ENCODE data around the gene ADAMTS2.

The ADAMTS2 gene

DNA sequence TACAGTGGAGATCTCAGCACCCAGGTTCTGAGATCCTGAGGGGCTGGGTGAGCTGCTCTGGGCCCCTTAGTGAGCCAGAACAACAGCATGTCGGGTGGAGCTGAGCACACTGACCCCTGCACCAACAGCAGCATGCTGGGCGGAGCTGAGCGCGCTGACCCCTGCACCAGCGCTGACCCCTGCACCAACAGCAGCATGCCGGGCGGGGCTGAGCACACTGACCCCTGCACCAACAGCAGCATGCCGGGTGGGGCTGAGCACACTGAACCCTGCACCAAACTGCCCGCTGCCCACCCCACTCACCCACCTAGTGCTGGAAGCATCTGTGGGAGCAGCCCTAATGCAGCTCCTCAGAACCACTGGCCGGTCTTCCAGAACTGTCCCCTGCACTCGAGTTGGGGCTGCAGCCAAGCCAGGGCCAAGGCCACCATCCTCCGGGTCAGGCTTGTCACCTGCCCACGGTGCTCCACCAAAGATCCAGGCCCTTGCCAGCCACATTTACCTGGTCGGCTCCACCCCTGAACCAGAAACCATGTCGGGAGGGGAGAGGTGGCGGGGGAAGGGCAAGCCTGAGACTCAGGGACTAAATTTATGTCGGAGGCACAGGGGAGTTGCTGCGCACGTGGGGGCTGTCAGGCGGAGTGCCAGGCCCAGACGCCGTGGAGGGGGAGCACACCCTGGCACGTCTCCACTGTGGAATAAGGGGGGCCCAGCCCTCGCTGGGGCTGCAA, 80.3 kb downstream of the ADAMTS2 start:
- no peak for DNase-seq

DNA sequence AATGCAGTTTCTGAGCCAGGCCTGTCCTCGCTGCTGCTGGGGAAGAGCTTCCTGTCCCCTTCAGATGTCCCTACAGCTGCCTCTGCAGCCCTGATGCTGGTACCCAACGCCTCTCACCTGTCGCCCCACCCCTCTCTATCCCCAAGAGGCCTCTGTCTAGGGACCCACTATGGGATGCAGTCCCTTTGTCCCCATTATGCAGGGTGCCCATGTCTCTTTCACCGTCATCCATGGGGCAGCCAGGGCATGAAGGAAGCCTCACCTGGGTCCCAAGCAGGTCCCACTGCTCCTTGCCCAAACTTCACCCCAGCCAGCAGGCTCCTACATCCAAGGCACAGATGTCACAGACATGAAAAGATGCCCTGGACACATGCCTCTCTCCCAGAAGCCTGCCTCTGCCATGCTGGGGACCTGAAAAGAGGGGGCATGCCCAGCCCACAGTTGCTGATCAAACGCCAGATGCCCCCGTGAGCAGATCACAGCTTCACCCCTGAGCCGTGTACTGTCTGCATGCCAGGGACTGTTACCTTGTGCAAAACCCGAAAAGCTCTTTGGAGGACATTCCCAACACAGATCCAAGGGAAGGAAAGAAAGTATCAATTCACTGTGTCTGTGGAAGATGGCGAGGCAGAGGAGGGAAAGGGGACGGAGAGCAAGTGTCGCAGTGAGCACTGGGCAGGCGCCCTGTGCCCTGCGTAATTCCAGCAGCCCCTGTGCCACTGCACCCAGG, 81.0 kb downstream of the ADAMTS2 start:
- no peak for DNase-seq

- no peak for DNase-seq
Observed at GRCh38 chr5:179263391-179264052, 81.7 kb downstream of the ADAMTS2 start.

DNA sequence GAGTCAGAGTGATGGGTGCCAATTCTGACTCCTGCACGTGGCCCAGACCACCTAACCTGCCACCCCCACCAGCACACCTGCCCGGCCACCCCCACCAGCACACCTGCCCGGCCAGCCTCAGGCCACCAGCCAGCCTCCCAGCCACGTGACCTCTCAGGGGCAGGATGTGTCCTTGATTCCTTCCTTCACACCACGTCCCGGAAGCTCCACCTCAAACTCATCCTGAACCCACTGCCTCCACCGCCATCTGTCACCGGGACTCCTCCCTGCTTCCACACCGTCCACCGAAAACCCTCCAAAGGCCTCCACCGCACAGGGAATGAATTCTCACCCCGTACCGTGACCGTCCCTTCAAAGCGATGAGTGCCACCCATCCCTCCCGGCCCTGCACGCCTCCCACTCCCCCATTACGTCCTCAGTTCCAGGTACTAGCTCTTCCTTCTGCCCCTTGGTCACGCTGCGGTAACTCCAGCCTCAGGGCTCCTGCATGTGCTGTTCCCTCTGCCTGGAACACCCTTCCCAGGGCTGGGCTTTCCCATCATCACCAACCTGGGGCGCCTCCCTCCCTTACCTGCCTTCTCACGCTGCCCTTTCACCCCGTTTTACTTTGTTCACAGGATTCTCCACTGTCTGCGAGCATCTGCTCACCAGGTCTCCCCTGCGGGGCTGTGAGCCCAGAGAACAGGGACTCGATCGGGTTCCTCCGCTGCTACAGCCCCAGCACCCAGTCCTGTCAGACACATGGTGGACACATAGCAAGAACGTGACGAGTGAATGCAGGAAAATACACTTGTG, 82.9 kb downstream of the ADAMTS2 start:
- DNase-seq, result no peak

DNA sequence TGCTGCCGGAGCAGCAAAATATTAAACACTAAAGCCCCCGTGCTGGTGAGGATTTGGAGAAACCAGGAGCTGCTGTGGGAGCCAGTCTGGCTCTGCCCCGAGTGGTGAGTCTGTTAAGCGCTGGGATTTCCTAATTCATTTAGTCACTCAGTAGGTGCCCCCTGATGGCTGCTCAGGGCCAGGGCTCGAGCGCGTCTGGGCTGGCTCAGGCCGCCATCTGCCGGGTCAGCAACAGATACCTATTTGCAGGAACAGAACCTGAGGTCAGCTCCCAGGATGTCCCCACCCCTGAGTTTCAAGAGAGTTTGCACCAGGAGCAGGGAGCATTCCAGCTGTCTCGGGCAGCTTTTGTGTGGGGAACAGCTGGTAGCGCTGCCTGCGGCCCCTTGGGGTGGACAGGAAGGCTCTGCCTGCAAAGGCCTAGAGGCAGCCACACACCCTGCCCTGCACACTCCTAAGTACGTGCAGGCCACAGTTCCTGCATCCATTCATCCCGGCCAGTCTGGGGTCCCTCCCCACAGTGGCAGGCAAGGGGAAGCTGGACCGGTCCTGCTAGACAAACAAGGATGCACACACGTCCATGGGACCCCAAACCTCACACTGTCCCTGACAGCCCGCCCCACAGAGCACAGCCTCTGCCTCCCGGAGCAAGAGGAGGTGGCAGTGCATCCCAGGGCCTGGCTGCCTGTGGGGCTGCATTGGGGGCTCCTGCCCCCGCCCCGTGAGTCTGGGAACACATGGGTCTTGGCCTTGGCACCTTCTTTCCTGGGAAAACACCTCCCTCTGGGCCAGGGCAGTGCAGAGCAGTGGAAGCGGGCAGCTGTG, 83.7 kb downstream of the ADAMTS2 start:
- DNase-seq, result no peak

DNA sequence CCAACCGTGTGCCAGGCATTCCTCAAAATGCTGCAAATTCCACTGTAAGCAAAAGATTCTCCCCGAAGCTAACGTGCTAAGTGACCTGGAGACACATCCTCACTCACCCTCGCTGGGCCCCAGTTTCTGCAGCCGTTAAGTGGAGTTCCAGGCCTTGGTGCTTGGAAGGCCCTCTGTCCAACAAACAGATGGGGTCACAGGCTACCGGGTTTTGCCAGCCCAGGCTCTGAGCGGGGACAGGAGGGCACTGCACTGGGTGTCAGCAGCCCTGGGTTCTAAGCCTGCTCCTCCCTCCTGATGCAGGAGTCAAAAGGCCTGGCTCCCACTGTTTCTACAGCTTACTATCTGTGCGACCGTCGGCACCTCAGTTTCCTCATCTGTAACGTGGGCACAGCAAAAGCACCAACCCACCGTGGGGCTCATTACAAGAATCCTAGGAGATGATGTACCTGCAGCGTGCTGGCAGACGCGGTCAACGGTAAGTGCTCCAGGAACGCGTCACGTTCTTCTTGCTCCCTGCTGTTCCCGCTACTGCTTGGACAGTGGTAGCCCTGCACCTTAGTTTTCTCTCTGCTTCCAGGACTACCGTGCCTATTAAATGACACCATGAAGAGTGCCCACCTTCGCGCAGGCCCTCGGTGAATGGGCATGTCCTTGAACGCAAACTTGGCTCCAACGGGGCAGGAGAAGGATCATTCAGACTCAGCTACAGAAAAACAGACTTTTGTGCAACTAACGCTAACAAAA, 84.8 kb downstream of the ADAMTS2 start:
- DNase-seq, result no peak

DNA sequence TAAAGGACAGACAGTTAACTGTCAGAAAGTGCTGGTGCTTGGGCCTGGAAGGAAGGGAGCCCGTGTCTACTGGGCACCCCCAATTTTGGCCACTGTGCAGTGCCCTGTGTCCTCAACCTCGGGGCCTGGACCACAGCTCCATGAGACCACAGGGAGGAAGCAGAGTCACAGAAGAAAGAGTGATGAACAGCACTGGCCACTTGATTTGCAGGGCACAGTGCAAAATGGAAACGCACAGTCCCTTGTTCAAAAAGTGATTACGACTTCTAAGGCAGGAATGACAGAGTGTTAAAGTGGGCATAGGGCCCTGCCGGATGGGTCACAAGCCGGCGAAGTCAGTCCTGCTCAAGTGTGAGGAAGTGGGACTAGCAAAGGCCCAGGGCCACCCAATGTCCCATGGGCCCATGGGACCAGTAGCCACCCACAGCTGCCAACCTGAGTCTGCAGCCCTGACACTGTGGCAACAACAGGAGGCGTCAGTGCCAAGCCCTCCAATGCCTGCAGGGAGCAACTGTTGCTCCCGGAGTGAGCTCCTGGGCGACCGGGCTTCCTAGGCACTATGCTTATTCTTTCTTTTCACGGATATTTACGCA, 85.4 kb downstream of the ADAMTS2 start:
- DNase-seq, result no peak

- no peak for DNase-seq
Observed at GRCh38 chr5:179258922-179259730, 86.1 kb downstream of the ADAMTS2 start.

- DNase-seq, result no peak
Observed at GRCh38 chr5:179258001-179258921, 87.0 kb downstream of the ADAMTS2 start.

DNA sequence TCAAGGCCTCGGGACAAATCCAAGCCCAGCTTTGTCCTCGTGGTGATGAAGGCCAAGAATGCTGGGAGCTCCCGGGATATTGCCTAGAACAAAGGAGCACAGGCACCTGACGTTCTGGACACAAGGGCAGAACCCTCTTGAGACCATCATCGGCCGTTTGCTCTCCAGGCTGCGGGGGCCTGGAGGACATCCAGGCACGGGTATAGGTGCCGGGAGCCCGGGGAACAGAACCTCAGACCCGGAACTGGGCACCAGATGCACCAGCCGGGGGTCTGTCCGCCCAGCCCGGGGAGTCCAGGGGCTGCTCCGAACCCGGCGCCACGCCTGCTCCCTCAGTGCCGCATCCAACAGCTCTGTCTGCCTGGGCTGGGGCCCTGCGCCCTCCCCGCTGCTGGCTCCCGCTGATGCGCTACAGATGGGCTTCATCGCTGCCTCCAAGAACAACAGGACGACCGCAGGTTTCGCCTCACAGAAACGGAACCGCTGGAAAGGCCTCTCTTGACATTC, 88.0 kb downstream of the ADAMTS2 start:
- no peak for DNase-seq

- no peak for DNase-seq
Observed at GRCh38 chr5:179256328-179257175, 88.7 kb downstream of the ADAMTS2 start.

- DNase-seq, result no peak
Observed at GRCh38 chr5:179255527-179256327, 89.5 kb downstream of the ADAMTS2 start.

- no peak for DNase-seq
Observed at GRCh38 chr5:179254638-179255271, 90.5 kb downstream of the ADAMTS2 start.

DNA sequence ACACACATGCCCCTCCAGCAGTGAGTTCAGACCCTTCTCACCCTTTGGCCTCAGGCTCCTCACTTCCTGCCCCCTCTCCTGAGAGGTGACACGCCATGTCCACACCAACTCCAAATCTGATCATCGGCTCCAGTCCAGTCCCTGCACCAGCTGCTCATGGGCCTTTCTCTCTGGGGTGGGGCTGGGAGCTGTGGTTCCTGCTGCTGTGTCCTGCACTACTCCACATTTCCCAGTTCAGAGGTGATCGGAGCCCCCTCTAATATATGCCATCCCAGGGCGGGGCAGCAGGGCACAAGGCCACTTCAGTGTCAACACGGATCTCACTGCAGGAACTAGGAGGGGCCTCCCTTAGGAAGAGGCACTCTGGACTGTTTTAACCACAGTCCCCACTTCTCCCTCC, 91.5 kb downstream of the ADAMTS2 start:
- no peak for DNase-seq

DNA sequence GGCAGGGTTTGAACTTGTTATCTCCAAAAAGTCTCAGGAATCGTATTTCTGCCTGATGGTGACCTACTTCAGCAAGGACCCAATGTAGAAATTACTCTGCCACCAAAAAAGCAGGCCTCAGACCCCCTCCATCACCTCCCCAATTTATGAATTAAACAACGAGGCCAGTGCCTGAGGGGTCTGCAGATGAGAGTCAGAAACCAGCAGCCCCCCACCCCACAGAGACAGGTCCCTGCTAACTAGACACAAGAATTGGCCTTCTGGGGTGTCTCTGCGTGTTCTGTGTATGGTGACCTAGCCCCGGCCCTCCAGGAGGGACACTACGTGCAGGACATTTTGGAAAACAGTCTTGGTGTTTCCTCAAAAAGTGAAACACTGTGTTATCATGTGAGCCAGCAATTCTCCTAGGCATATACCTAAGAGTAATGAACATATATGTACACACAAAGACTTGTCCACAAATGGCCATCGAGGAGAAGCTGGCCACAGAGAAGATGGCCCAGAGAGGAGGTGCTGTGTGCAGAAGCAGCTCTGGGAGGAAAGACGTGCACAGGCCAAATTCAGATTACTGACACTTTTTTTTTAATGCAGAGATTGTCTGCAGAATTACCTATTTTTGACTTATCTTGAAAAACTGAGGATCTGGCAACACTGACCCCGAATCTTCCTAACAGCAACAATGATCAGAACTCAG, 93.8 kb downstream of the ADAMTS2 start:
- no peak for DNase-seq
